Astrocyte (in vitro differentiated cells and primary cell): Measurements from ENCODE around the gene FRMD3. TPM values are rescaled to one million over a fixed set of nuclear protein-coding genes. Genes with fewer than 3 reads are reported as not detected.

Source experiments
- DNase-seq: peaks from one replicate; pipeline ENCODE4 v3.0.0-alpha.2; 2010; ENCODE audit warnings: low read depth
- FAIRE-seq: peaks from 2 replicates; lab custom pipeline; 2011; peaks lifted over from hg19 to GRCh38; lab: Jason Lieb, UNC
- H2AFZ ChIP-seq: 2 replicates; pipeline ENCODE4 v1.6.0; 2012; ENCODE audit warnings: low read depth, low read length, inconsistent platforms
- H3K27ac ChIP-seq: 2 replicates; pipeline ENCODE4 v1.5.1; 2011; ENCODE audit warnings: low read depth, low read length, inconsistent platforms
- H3K27me3 ChIP-seq: 2 replicates; pipeline ENCODE4 v1.6.0; 2011; ENCODE audit warnings: low read length, inconsistent platforms; ENCODE audit not compliant: insufficient read depth
- H3K36me3 ChIP-seq: 2 replicates; pipeline ENCODE4 v1.5.1; 2011; ENCODE audit warnings: low read length, inconsistent platforms; ENCODE audit not compliant: insufficient read depth
- H3K4me1 ChIP-seq: 2 replicates; pipeline ENCODE4 v1.5.1; 2011; ENCODE audit warnings: low read length, inconsistent platforms; ENCODE audit not compliant: insufficient read depth
- H3K4me2 ChIP-seq: 2 replicates; pipeline ENCODE4 v1.6.0; 2012; ENCODE audit warnings: low read length, inconsistent platforms
- H3K4me3 ChIP-seq: 2 replicates; pipeline ENCODE4 v1.5.1; 2011; ENCODE audit warnings: low read depth, mild to moderate bottlenecking, low read length, inconsistent platforms; ENCODE audit not compliant: insufficient read depth
- H3K79me2 ChIP-seq: 2 replicates; pipeline ENCODE4 v1.6.0; 2012; ENCODE audit warnings: mild to moderate bottlenecking, low read length, inconsistent platforms; ENCODE audit not compliant: insufficient read depth
- H3K9ac ChIP-seq: 2 replicates; pipeline ENCODE4 v1.6.0; 2012; ENCODE audit warnings: mild to moderate bottlenecking, low read length, inconsistent platforms
- H3K9me3 ChIP-seq: 2 replicates; pipeline ENCODE4 v1.5.1; 2012; ENCODE audit warnings: low read depth, mild to moderate bottlenecking, low read length, inconsistent platforms; ENCODE audit not compliant: insufficient read depth
- H4K20me1 ChIP-seq: 2 replicates; pipeline ENCODE4 v1.6.0; 2012; ENCODE audit warnings: low read length, inconsistent platforms; ENCODE audit not compliant: insufficient read depth
- H3K27ac Mint-ChIP-seq: one replicate; pipeline ENCODE4 v1.8.0; 2021; ENCODE audit warnings: mild to moderate bottlenecking, mixed read lengths; ENCODE audit not compliant: unreplicated experiment
- H3K27me3 Mint-ChIP-seq: one replicate; pipeline ENCODE4 v1.8.0; 2021; ENCODE audit warnings: low read depth, mixed read lengths; ENCODE audit not compliant: unreplicated experiment
- H3K36me3 Mint-ChIP-seq: one replicate; pipeline ENCODE4 v1.8.0; 2021; ENCODE audit warnings: low read depth, mixed read lengths; ENCODE audit not compliant: unreplicated experiment
- H3K4me1 Mint-ChIP-seq: one replicate; pipeline ENCODE4 v1.8.0; 2021; ENCODE audit warnings: low read depth, mixed read lengths; ENCODE audit not compliant: unreplicated experiment
- H3K4me3 Mint-ChIP-seq: one replicate; pipeline ENCODE4 v1.8.0; 2021; ENCODE audit warnings: mild to moderate bottlenecking, moderate library complexity, mixed read lengths; ENCODE audit not compliant: unreplicated experiment
- H3K9me3 Mint-ChIP-seq: one replicate; pipeline ENCODE4 v1.8.0; 2021; ENCODE audit warnings: mild to moderate bottlenecking, mixed read lengths; ENCODE audit not compliant: unreplicated experiment
- EZH2 ChIP-seq: IDR thresholded peaks from 2 replicates; pipeline ENCODE4 v1.6.1; 2012; ENCODE audit warnings: mild to moderate bottlenecking, low read length, inconsistent platforms; ENCODE audit not compliant: insufficient read depth
- total RNA-seq: library from RNA; stranded (reverse); gene quantifications from 2 replicates; pipeline ENCODE4 v1.2.1, GENCODE V29; 2021
- TF ChIP-seq, protein P1 (sequence below): IDR thresholded peaks from 2 replicates; pipeline ENCODE4 v1.5.1; 2011; ENCODE audit warnings: low read depth, mild to moderate bottlenecking, inconsistent platforms, low read length, moderate library complexity; ENCODE audit not compliant: insufficient read depth

Gene FRMD3
- total RNA-seq, 1 donor from 2014 or later, result 0.39 TPM

GRCh38 chr9:83274787-83275186 lies 263.4 kb downstream of the FRMD3 start:
- H3K4me3 Mint-ChIP-seq, result no peak overlapping the region
- Histone ChIP-seq H3K4me3 (no peak overlapping the region), H2AFZ (no peak overlapping the region), H3K79me2 (no peaks in the 10 kb centered on the region), H3K9me3 (no peaks in the 10 kb centered on the region), H3K4me2 (no peak overlapping the region), H3K4me1 (no peaks in the 10 kb centered on the region), H3K36me3 (no peaks in the 10 kb centered on the region), H3K9ac (no peak overlapping the region), H3K27ac (no peak overlapping the region), H3K27me3 (no peaks in the 10 kb centered on the region), H4K20me1 (no peaks in the 10 kb centered on the region)
- no peak for DNase-seq
- H3K36me3 Mint-ChIP-seq, result no peaks in the 10 kb centered on the region
- no peaks in the 10 kb centered on the region for H3K4me1 Mint-ChIP-seq
- H3K27ac Mint-ChIP-seq, result no peak overlapping the region
- H3K27me3 Mint-ChIP-seq, result no peaks in the 10 kb centered on the region
- H3K9me3 Mint-ChIP-seq, result peaks cover 3% of the 10 kb centered on the region
- no peak for TF ChIP-seq EZH2
- TF ChIP-seq, protein P1, sequence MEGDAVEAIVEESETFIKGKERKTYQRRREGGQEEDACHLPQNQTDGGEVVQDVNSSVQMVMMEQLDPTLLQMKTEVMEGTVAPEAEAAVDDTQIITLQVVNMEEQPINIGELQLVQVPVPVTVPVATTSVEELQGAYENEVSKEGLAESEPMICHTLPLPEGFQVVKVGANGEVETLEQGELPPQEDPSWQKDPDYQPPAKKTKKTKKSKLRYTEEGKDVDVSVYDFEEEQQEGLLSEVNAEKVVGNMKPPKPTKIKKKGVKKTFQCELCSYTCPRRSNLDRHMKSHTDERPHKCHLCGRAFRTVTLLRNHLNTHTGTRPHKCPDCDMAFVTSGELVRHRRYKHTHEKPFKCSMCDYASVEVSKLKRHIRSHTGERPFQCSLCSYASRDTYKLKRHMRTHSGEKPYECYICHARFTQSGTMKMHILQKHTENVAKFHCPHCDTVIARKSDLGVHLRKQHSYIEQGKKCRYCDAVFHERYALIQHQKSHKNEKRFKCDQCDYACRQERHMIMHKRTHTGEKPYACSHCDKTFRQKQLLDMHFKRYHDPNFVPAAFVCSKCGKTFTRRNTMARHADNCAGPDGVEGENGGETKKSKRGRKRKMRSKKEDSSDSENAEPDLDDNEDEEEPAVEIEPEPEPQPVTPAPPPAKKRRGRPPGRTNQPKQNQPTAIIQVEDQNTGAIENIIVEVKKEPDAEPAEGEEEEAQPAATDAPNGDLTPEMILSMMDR, result no peak
- no peak for FAIRE-seq

DNA sequence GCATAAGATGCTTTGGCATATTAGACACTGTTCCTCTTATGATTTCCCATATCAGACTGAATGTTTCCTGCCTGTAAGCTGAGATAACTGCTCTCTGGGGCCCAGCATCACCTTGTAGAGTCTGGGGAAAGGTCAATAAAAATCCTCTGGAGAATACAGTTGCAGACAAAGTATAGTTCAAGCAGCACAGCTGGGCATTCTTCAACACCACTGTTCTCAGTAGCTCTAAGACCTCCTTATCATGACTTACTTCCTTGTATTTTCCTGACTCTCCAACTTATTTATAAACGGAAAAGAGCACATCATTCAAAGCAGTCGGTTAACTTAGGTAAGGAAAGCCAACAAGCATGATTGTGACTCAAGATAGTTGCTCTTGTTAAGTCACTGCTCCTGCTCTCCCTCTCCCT lies 266.5 kb downstream of the FRMD3 start:
- H4K20me1 ChIP-seq, result no peaks in the 10 kb centered on the region
- H3K9ac ChIP-seq, result no peak overlapping the region
- no peaks in the 10 kb centered on the region for H3K79me2 ChIP-seq
- no peak overlapping the region for H3K27ac ChIP-seq
- no peaks in the 10 kb centered on the region for H3K27me3 ChIP-seq
- H3K36me3 Mint-ChIP-seq, result no peaks in the 10 kb centered on the region
- no peak overlapping the region for H3K4me3 Mint-ChIP-seq
- DNase-seq, result no peak
- peaks cover 7% of the 10 kb centered on the region for H3K4me1 Mint-ChIP-seq
- peaks cover 8% of the 10 kb centered on the region for H3K4me1 ChIP-seq
- no peak overlapping the region for H3K4me2 ChIP-seq
- no peak overlapping the region for H2AFZ ChIP-seq
- FAIRE-seq, result no peak
- no peaks in the 10 kb centered on the region for H3K9me3 ChIP-seq
- no peaks in the 10 kb centered on the region for H3K9me3 Mint-ChIP-seq
- no peak overlapping the region for H3K4me3 ChIP-seq
- H3K27ac Mint-ChIP-seq, result no peak overlapping the region
- H3K36me3 ChIP-seq, result no peaks in the 10 kb centered on the region
- no peak for TF ChIP-seq EZH2
- TF ChIP-seq, protein P1, result no peak
- H3K27me3 Mint-ChIP-seq, result no peaks in the 10 kb centered on the region

DNA sequence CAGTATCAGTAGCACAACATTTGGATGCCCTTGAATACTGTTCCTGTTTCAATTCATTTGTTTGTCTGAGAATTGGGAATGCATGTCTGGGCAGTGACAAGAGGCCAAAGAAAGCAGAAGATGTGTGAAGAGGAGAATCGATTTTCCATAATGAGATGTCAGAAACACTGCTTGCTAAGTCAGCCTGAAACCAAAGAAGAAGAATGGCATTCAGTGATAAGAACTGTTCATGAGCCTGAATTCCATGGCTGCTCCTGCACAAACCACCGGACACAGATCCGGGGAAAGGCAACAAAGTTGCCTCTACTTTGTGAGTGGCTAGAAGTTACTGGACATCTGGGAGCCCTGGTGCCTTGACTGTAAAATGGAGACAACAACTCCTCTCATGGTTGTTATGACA lies 268.1 kb downstream of the FRMD3 start:
- H3K27ac ChIP-seq, result no peak overlapping the region
- DNase-seq (peak; percentile 51), FAIRE-seq (no peak)
- Mint-ChIP-seq H3K9me3 (no peaks in the 10 kb centered on the region), H3K27me3 (no peaks in the 10 kb centered on the region), H3K4me3 (no peak overlapping the region), H3K27ac (no peak overlapping the region), H3K4me1 (peaks cover 11% of the 10 kb centered on the region), H3K36me3 (no peaks in the 10 kb centered on the region)
- H3K9me3 ChIP-seq, result no peaks in the 10 kb centered on the region
- H3K36me3 ChIP-seq, result no peaks in the 10 kb centered on the region
- H3K9ac ChIP-seq, result no peak overlapping the region
- no peak overlapping the region for H3K4me3 ChIP-seq
- no peak overlapping the region for H3K4me2 ChIP-seq
- no peak for TF ChIP-seq EZH2
- TF ChIP-seq, protein P1, result no peak
- no peaks in the 10 kb centered on the region for H3K79me2 ChIP-seq
- H3K27me3 ChIP-seq, result no peaks in the 10 kb centered on the region
- H4K20me1 ChIP-seq, result no peaks in the 10 kb centered on the region
- peaks cover 11% of the 10 kb centered on the region for H3K4me1 ChIP-seq
- no peak overlapping the region for H2AFZ ChIP-seq
